CD14-positive monocyte (primary cell): ENCODE data around the gene EPSTI1. TPM values are rescaled to one million over a fixed set of nuclear protein-coding genes. Genes with fewer than 3 reads are reported as not detected.

ENCODE experiments used
- DNase-seq, 3 donors: peaks; one replicate each; pipeline ENCODE4 v3.0.0-alpha.2; 2011 to 2022
- H2AFZ ChIP-seq: 2 replicates; pipeline ENCODE4 v1.6.0; 2012; ENCODE audit warnings: mild to moderate bottlenecking, low read depth, low read length, inconsistent platforms; ENCODE audit not compliant: insufficient read depth, poor library complexity, severe bottlenecking
- H3K27ac ChIP-seq, 2 donors: 1 replicate in 1 of 2; 2 replicates in 1 of 2; pipeline ENCODE4 v1.5.1; 2012 to 2013; ENCODE audit warnings: low read length in 2 of 2, control low read depth in 1 of 2, inconsistent platforms in 1 of 2, low read depth in 1 of 2, mild to moderate bottlenecking in 1 of 2
- H3K27me3 ChIP-seq, 2 donors: one replicate each; pipeline versions ENCODE4 v1.6.0 to v1.6.1; 2011 to 2013; ENCODE audit warnings: low read length in 2 of 2; ENCODE audit not compliant: control insufficient read depth in 2 of 2, insufficient read depth in 2 of 2
- H3K36me3 ChIP-seq, 2 donors: replicated peaks in 1 of 2; 1 replicate in 1 of 2; 2 replicates in 1 of 2; pipeline versions ENCODE4 v1.5.1 to v1.6.1; 2012 to 2013; ENCODE audit warnings: low read length in 2 of 2, control low read depth in 1 of 2, inconsistent platforms in 1 of 2, mild to moderate bottlenecking in 1 of 2; ENCODE audit not compliant: insufficient read depth in 2 of 2, control insufficient read depth in 1 of 2
- H3K4me1 ChIP-seq, 2 donors: 1 replicate in 1 of 2; 2 replicates in 1 of 2; pipeline versions ENCODE4 v1.5.1 to v1.6.1; 2012 to 2013; ENCODE audit warnings: low read length in 2 of 2, control low read depth in 1 of 2, inconsistent platforms in 1 of 2, mild to moderate bottlenecking in 1 of 2, moderate library complexity in 1 of 2; ENCODE audit not compliant: insufficient read depth in 2 of 2, control insufficient read depth in 1 of 2
- H3K4me2 ChIP-seq: replicated peaks from 2 replicates; pipeline ENCODE3; 2012; ENCODE audit warnings: low read length, moderate library complexity, mild to moderate bottlenecking; ENCODE audit not compliant: poor library complexity, severe bottlenecking; ENCODE audit errors: extremely low read depth
- H3K4me3 ChIP-seq, 3 experiments: fragments of 200-600 bp in 1 of 3; sonication (generic) in 1 of 3; replicated peaks in 1 of 3; 1 replicate in 2 of 3; 2 replicates in 1 of 3; pipeline ENCODE4 v1.5.1; 2011 to 2013; ENCODE audit warnings: low read length in 3 of 3, mild to moderate bottlenecking in 3 of 3, control low read depth in 2 of 3, low read depth in 2 of 3, inconsistent platforms in 1 of 3, moderate library complexity in 1 of 3
- H3K79me2 ChIP-seq: 2 replicates; pipeline ENCODE4 v1.6.0; 2012; ENCODE audit warnings: mild to moderate bottlenecking, control low read depth, inconsistent platforms, low read length, moderate library complexity; ENCODE audit not compliant: insufficient read depth
- H3K9ac ChIP-seq: 2 replicates; pipeline ENCODE4 v1.6.0; 2017; ENCODE audit warnings: low read length, mild to moderate bottlenecking; ENCODE audit not compliant: insufficient read depth, poor library complexity, severe bottlenecking
- H3K9me3 ChIP-seq, 2 donors: replicated peaks in 1 of 2; 1 replicate in 1 of 2; 2 replicates in 1 of 2; pipeline versions ENCODE4 v1.5.1 to v1.6.1; 2012 to 2013; ENCODE audit warnings: low read length in 2 of 2, control low read depth in 1 of 2; ENCODE audit not compliant: control insufficient read depth in 1 of 2, insufficient read depth in 1 of 2
- H4K20me1 ChIP-seq: 2 replicates; pipeline ENCODE4 v1.6.0; 2012; ENCODE audit warnings: mild to moderate bottlenecking, low read length, control low read depth, moderate library complexity; ENCODE audit not compliant: insufficient read depth
- H3K27ac Mint-ChIP-seq, 7 donors: one replicate each; pipeline ENCODE4 v1.8.0; 2020; ENCODE audit warnings: mild to moderate bottlenecking in 7 of 7, mixed read lengths in 7 of 7, moderate library complexity in 6 of 7, inconsistent platforms in 2 of 7
- H3K27me3 Mint-ChIP-seq, 3 donors: one replicate each; pipeline ENCODE4 v1.8.0; 2021 to 2022; ENCODE audit warnings: low read depth in 3 of 3, mild to moderate bottlenecking in 3 of 3, mixed read lengths in 3 of 3, moderate library complexity in 3 of 3, inconsistent platforms in 1 of 3
- H3K36me3 Mint-ChIP-seq, 2 donors: one replicate each; pipeline ENCODE4 v1.8.0; 2020; ENCODE audit warnings: mixed read lengths in 2 of 2, inconsistent platforms in 1 of 2, mild to moderate bottlenecking in 1 of 2
- H3K4me1 Mint-ChIP-seq: one replicate; pipeline ENCODE4 v1.8.0; 2020; ENCODE audit warnings: mild to moderate bottlenecking, mixed read lengths
- H3K4me3 Mint-ChIP-seq, 2 donors: one replicate each; pipeline ENCODE4 v1.8.0; 2020; ENCODE audit warnings: mild to moderate bottlenecking in 2 of 2, mixed read lengths in 2 of 2, moderate library complexity in 1 of 2
- H3K9me3 Mint-ChIP-seq, 7 donors: one replicate each; pipeline ENCODE4 v1.8.0; 2020 to 2022; ENCODE audit warnings: mixed read lengths in 7 of 7, mild to moderate bottlenecking in 6 of 7, moderate library complexity in 6 of 7, inconsistent platforms in 2 of 7
- CTCF ChIP-seq: fragments of 200-600 bp; IDR thresholded peaks from one replicate; pipeline ENCODE4 v1.8.0; 2022; ENCODE audit warnings: antibody characterized with exemption, mild to moderate bottlenecking
- WGBS: methylation state at CpG from one replicate; pipeline ENCODE4 v1.1.5; 2013; ENCODE audit warnings: missing lambda C conversion rate; ENCODE audit not compliant: insufficient coverage; 5-methylcytosine and 5-hydroxymethylcytosine counted together
- intact Hi-C, 2 donors: fragments of 100-400 bp; cut with micrococcal nuclease; formaldehyde crosslinking; loops; one replicate each; pipeline versions ENCODE4 v1.15.0 to v1.15.1; 2023
- polyA plus RNA-seq, 3 donors: library from polyadenylated mRNA; depleted of rRNA in 1 of 3; unstranded in 2 of 3; stranded (reverse) in 1 of 3; fragments of 300-500 nt in 2 of 3; fragments of >200 nt in 1 of 3; fragmentation: Illumina TruSeq in 2 of 3; gene quantifications; 1 replicate in 2 of 3; 2 replicates in 1 of 3; pipeline ENCODE4 v1.2.3, GENCODE V29; 2012 to 2021

Gene EPSTI1
- polyA plus RNA-seq, 3 donors, result 14.6 to 19.9 (median 16.4) TPM

GRCh38 chr13:42969565-42970172, 22.4 kb downstream of the EPSTI1 start:
- H4K20me1 ChIP-seq, result peaks cover 3% of the 10 kb centered on the region
- peaks cover 30% of the 10 kb centered on the region for H3K4me1 Mint-ChIP-seq
- no peak overlapping the region for H3K4me2 ChIP-seq
- H3K4me1 ChIP-seq, result peaks cover 3 to 10% of the 10 kb centered on the region in 2 donors
- H3K27me3 Mint-ChIP-seq, result no peaks in the 10 kb centered on the region
- no peak overlapping the region for H3K4me3 Mint-ChIP-seq
- no peak overlapping the region for H3K9ac ChIP-seq
- no peaks in the 10 kb centered on the region for H3K79me2 ChIP-seq
- H3K36me3 Mint-ChIP-seq, result peaks cover 18 to 31% of the 10 kb centered on the region in 2 donors
- H3K9me3 Mint-ChIP-seq, result peaks cover 0 to 7% (median 7%) of the 10 kb centered on the region in 7 donors
- WGBS, result 29% methylated on average over 8 of the region's 12 CpGs
- no peak overlapping the region for H3K27ac ChIP-seq
- TF ChIP-seq CTCF, result peak; percentile 88
- H3K9me3 ChIP-seq, result no peaks in the 10 kb centered on the region
- H2AFZ ChIP-seq, result no peak overlapping the region
- H3K4me3 ChIP-seq, result no peak overlapping the region
- no peaks in the 10 kb centered on the region for H3K27me3 ChIP-seq
- peak; percentile 60 to 71 (median 69) for DNase-seq
- peaks cover 11 to 28% of the 10 kb centered on the region in 2 donors for H3K36me3 ChIP-seq
- peak overlapping the region in 3 of 7 donors; percentile 49 to 55 (median 54) for H3K27ac Mint-ChIP-seq
- intact Hi-C loops, result loop anchor here (5.0 to 10.0 kb wide), 2 partner anchors 53 to 905 kb away; partner anchors contain the start of genes CCDC122 (in 1 of the 2), DNAJC15 (in 1 of the 2) and LACC1 (in 1 of the 2)

- Histone ChIP-seq H3K36me3 (peaks cover 16 to 35% of the 10 kb centered on the region in 2 donors), H3K27ac (no peak overlapping the region), H3K4me1 (peaks cover 3 to 8% of the 10 kb centered on the region in 2 donors), H3K9ac (no peak overlapping the region), H4K20me1 (peaks cover 3% of the 10 kb centered on the region), H3K79me2 (no peaks in the 10 kb centered on the region), H3K27me3 (no peaks in the 10 kb centered on the region), H3K4me3 (no peak overlapping the region), H2AFZ (no peak overlapping the region), H3K9me3 (no peaks in the 10 kb centered on the region), H3K4me2 (no peak overlapping the region)
- peaks cover 30% of the 10 kb centered on the region for H3K4me1 Mint-ChIP-seq
- TF ChIP-seq CTCF, result no peak
- peaks cover 18 to 32% of the 10 kb centered on the region in 2 donors for H3K36me3 Mint-ChIP-seq
- intact Hi-C loops, result loop anchor here in 1 of 2 donors (10.0 kb wide), 1 partner anchor 906 kb away; the partner anchor contains the start of genes CCDC122 and LACC1
- no peak overlapping the region for H3K4me3 Mint-ChIP-seq
- H3K27ac Mint-ChIP-seq, result peak overlapping the region in 1 of 7 donors; percentile 22
- DNase-seq, result no peak
- no peaks in the 10 kb centered on the region for H3K27me3 Mint-ChIP-seq
- 92% methylated on average over 5 of the region's 8 CpGs for WGBS
- peaks cover 0 to 2% (median 0%) of the 10 kb centered on the region in 7 donors for H3K9me3 Mint-ChIP-seq
These were observed 23.1 kb downstream of the EPSTI1 start for GRCh38 chr13:42968906-42969305.
